ENCODE results near the gene RAB40C. TPM values are rescaled to one million over a fixed set of nuclear protein-coding genes. Genes with fewer than 3 reads are reported as not detected.

Gene RAB40C
- polyA plus RNA-seq, 12 donors: 8.8 to 25.9 (median 10.6) TPM; not detected in 1

- DNase-seq: no peak
Measured at GRCh38 chr16:661184-661821, 71.4 kb downstream of the RAB40C start.

DNA sequence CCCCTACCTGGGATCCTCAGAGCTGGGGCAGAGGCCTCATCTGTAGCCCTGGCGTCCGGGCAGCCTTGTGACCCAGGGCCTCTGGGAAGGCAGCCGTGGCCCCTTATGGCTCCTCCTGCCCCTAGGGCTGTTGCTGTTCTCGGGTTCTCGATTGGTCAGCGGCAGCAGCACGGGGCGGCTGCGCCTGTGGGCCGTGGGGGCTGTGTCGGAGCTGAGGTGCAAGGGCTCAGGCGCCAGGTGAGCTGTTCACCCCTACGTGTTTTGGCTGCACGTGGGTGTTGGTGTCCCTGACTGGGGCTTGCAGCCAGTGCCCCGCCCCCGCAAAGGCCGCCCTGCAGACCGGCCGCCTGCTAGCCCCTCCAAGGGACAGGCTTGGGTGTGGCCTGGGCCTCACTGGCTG, 72.2 kb downstream of the RAB40C start:
- DNase-seq: no peak

GRCh38 chr16:662597-662996, 72.7 kb downstream of the RAB40C start:
- DNase-seq: no peak

GRCh38 chr16:666572-666971, 76.7 kb downstream of the RAB40C start:
- DNase-seq: no peak

DNA sequence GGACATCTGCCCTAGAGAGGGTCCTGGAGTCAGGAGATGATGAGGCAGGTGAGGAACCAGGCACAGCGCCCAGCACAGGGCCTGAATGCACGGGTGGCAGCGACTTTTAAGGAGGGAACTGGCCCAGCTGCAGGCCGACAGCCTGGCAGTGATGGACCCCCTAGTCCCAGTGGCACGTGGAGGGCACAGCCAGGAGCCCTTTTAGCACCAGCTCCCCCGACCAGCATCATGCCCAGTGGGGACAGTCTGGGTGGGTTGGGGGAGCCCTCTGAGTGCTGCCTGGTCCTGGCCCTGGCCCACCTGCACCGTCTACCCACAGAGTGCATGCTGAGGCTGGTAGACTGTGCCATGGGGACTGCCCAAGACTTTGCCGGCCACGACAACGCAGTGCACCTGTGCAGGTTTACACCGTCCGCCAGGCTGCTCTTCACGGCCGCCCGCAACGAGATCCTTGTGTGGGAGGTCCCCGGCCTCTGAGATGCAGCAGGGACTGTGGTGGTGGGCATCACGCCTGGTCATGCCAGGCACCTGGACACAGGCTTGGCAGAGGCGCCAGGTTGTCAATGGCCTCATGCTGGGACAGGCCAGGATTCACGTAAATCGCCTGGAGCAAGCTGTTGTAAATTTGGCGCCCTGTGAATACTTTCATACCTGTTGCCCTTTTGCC, 77.4 kb downstream of the RAB40C start:
- DNase-seq: no peak

- DNase-seq: peak; percentile 86
Measured at GRCh38 chr16:667780-668518, 78.1 kb downstream of the RAB40C start, which contains the start of gene RHOT2. Gene RHOT2, plus strand, starts transcription at chr16:668132. Its CDS starts 68 bp downstream, at chr16:668200.

- DNase-seq: no peak
Measured at GRCh38 chr16:668519-669171, 78.8 kb downstream of the RAB40C start.

DNA sequence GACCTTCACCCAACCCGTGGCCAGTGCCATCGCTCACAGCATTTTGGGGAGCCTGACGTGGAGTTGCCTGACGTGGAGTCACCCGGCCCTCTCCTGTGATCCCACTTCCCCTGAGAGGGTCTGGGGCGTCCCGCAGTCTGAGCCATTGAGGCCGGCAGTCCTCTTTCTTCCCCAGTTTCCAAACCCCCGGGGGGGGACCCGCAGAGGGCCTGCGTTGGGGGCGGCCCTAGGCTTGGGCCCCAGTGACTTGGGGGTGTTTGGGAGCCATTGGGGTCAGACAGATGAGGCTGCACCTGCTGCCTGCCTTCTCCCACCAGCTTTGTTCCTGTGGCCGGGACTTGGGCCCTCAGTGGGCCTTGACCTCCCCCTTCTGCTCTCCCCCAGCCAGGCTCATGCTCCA, 79.8 kb downstream of the RAB40C start:
- DNase-seq: no peak

- no peak for DNase-seq
Measured at GRCh38 chr16:670485-671352, 80.9 kb downstream of the RAB40C start.

DNA sequence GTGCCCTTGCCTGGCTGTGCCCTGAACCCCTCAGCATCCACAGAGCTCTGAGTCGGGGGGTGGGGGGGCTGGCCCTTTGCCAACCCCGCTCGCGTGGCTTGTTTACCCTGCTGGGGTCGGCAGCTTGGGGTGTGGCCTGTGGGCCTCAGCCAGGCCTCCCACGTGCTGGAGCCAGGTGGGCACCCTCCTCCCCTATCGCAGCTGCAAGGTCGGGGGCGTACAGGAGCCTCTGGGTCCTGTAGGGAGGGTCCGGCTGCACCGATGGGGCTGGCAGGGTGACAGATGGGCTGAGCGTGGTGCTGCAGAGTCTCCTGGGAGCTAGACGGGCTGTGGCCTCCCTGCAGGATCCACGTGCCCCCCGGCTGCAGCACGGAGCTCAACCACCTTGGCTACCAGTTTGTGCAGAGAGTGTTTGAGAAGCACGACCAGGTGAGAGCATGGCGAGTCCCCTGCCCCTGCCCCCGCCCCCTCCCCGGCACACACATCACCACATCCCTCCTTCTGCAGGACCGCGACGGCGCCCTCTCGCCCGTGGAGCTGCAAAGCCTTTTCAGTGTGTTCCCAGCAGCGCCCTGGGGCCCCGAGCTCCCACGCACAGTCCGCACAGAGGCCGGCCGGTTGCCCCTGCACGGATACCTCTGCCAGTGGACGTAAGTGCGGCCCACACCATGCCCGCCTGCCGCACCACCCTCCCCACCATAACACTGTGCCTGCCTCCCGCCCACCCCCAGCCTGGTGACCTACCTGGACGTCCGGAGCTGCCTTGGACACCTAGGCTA, 81.7 kb downstream of the RAB40C start:
- no peak for DNase-seq

DNA sequence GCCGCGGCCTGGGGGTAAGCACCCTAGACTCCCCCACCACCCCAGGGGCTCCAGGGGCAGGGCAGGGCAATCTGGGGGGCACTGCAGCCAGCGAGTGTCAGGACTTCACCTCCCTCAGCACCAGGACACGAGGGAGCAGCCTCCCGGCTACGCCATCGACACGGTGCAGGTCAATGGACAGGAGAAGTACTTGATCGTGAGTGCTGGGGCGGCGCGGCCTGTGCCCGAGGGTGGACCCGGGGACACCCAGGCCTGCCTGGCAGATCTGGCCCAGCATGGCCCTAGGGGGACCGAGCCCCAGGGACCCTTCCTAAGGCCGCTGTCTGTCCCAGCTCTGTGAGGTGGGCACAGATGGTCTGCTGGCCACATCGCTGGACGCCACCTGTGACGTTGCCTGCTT, 82.5 kb downstream of the RAB40C start:
- no peak for DNase-seq

DNA sequence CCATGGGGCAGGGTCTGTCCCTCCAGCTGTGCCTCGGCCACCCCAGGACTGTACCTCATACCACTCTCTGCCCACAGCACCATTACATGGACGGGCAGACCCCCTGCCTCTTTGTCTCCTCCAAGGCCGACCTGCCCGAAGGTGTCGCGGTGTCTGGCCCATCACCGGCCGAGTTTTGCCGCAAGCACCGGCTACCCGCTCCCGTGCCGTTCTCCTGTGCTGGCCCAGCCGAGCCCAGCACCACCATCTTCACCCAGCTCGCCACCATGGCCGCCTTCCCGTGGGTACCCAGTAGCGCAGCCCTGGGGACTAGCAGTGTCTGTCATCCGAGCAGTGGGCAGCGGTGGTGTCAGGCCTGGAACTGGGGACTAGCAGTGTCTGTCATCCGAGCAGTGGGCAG, 83.0 kb downstream of the RAB40C start:
- DNase-seq: no peak

DNA sequence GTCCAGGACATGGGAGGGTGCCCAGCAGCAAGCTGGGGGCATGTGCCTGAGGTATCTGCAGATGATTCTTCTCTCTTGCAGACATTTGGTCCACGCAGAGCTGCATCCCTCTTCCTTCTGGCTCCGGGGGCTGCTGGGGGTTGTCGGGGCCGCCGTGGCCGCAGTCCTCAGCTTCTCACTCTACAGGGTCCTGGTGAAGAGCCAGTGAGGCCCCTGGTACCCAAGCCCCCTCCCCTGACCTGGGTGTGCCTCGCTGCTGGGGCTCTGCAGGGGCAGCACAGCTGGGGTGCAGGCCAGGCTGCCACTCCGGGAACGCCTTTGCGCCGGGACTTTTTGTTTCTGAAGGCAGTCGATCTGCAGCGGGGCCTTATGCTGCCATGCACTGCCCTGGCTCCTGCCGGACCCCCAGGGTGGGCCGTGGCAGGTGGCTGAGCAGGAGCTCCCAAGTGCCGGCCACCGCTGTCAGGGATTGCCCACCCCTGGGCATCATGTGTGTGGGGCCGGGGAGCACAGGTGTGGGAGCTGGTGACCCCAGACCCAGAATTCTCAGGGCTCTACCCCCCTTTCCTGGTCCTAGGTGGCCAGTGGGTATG, 83.6 kb downstream of the RAB40C start:
- no peak for DNase-seq

DNA sequence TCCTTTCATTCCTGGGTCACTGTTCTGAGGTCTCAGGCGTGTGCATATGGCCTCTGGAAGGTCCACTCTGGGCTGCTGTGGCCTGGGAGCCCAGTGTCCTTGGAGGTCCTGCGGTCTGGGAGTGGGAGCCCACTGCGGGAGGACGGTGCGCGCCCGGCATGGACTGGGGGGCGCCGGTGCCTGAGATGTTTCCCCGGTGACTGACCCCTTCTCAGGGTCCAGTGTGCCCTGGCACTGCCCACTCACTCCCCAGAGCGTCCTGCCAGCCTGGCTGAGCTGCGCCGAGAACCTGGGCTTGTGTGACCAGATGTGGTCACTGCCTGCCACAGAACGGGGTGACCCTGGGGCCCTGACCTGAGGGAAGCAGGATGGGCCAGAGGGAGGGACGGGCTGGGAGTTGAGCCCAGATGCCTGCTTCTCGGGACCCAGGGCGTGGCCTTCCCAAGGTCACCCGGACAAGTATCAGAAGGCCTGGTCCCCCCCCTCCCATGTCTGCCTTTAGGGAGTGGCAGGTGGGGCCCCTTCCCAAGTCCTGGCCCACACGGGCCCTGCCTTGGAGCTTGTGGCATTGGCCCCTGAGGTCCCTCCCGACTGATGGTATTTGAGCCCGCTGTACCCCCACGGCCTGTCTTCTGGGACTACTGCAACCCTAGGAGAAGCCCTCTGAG, 84.5 kb downstream of the RAB40C start:
- DNase-seq: no peak

- no peak for DNase-seq
Measured at GRCh38 chr16:674968-675883, 85.4 kb downstream of the RAB40C start, which contains the start of gene RHBDL1. Gene RHBDL1, plus strand, starts transcription at chr16:675671. Its CDS starts 120 bp downstream, at chr16:675791.

DNA sequence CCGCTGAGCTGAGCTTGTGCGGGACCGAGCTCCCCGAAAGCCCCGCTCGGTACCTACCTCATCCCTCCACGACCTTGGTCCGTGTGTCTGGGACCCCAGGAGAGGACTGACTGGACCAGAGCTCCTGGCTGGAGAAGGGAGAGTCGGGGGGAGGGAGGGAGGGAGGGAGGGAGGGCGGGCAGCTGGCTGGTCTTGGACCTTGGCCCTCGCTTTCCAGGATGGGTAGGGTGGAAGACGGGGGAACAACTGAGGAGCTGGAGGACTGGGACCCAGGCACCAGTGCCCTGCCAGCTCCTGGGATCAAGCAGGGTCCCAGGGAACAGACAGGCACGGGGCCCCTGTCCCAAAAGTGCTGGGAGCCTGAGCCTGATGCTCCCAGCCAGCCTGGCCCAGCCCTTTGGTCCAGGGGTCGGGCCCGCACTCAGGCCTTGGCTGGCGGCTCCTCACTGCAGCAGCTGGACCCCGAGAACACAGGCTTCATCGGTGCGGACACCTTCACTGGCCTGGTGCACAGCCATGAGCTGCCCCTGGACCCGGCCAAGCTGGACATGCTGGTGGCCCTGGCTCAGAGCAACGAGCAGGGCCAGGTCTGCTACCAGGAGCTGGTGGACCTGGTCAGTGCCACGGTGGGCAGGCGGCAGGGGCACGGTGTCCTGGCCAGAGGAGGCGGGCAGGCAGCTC, 86.2 kb downstream of the RAB40C start:
- DNase-seq: no peak

DNA sequence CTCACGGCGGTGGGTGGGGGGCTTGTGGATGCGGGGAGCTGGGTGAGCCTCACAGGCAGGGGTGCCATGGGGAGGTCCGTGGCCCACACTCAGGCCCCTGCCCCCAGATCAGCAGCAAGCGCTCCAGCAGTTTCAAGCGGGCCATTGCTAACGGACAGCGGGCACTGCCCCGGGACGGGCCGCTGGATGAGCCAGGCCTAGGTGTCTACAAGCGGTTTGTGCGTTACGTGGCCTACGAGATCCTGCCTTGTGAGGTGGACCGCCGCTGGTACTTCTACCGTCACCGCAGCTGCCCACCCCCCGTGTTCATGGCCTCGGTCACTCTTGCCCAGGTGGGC, 86.7 kb downstream of the RAB40C start:
- DNase-seq: no peak

- DNase-seq: no peak
Measured at GRCh38 chr16:676913-677312, 87.0 kb downstream of the RAB40C start.
